Activated effector memory CD4-positive, alpha-beta T cell treated with Interleukin-2 at 50 U/mL for 16 hours (primary cell): ENCODE data around the gene ACTR3.
"Not testable (repeated sequence)": the region's sequence is repeated elsewhere in the genome, so short reads cannot be mapped to it uniquely, and the experiment has no call there.

Experiments
- DNase-seq: peaks from one replicate; pipeline ENCODE4 v3.0.0-alpha.2; 2020

Gene ACTR3

GRCh38 chr2:113906647-113907046 lies 16.8 kb downstream of the ACTR3 start:
- DNase-seq, result no peak

DNA sequence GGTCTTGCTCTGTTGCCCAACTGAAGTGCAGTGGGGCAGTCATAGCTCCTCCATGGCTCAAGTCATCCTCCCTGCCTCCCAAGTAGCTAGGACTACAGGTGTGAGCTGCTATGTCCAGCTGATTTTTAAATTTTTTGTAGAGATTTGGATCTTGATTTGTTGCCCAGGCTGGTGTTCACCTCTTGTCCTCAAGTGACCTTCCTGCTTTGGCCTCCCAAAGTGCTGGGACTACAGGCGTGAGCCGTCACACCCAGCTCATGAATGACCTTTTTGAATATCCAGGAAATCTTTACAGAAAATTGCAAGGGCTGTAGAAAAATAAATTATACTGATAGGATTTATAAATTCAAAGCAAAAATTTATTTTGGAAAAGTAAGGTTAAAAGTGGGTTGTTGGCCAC lies 17.4 kb downstream of the ACTR3 start:
- no peak for DNase-seq

DNA sequence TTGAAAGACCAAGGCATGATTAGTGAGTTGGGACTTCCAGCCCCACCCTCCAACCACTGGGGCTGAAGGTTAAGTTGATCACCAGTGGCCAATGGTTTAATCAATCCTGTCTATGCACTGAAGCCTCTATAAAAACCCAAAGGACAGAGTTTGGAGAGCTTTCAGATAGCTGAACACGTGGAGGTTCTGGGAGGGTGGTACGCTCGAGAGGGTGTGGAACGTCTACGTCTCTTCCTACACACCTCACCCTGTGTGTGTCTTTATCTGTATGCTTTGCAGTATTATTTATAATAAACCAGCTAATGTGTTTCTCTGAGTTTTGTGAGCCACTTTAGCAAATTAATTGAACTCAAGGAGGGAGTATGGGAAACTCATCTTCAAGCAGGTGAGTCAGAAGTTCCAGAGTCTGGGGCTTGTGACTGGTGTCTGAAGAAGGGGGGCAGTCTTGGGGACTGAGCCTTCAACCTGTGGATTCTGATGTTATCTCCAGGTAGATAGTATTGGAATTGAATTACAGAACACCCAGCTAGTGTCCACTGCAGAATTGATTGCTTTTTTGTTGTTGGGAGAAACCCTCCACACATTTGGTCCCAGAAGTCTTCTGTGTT lies 20.3 kb downstream of the ACTR3 start:
- no peak for DNase-seq

GRCh38 chr2:113910967-113911678 lies 21.2 kb downstream of the ACTR3 start:
- no peak for DNase-seq

DNA sequence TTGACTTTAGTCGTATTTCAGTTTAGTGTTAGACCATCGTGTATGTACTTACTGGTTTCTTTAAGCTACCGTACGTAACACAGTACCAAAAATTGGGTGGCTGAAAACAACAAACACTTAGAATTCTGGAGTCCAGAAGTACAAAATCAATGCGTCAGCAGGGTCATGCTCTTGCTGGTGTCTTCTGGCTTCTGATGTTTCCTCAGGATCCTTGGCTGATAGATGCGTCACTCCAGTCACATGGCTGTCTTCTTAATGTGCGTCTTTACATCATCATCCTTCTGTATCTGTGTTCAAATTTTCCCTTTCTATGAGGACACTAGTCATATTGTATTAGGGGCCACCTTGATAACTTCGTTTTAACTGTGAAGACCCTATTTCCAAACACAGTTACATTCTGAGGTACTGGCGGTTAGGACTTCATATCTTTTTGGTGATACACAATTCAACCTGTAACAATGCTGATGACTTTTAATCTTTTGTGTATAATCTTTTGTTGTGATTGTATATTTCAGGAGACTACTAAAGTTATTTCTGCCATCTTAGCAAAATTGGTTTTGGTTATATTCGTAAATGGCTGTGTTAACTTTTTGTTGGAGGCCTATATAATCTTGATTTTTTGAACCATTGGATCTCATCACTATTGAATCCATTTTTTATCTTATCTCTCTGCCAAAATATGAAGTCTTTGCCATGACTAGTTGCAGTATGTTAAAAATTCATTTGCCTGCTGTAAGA lies 25.4 kb downstream of the ACTR3 start:
- no peak for DNase-seq

DNA sequence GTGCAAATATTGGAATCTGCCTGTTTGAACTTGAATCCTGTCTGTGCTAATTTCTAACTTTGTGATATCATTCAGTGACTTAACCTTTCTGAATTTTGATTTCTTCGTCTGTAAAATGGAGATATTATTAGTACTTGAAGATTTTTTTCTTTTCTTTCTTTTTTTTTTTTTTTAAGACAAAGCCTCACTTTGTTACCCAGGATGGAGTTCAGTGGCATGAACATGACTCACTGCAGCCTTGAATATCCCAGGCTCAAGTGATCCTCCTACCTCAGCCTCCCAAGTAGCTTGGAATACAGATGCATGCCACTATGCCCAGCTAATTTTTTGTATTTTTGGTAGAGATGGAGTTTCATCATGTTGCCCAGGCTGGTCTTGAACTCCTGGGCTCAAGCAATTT lies 28.3 kb downstream of the ACTR3 start:
- no peak for DNase-seq

GRCh38 chr2:113920996-113921395 lies 31.1 kb downstream of the ACTR3 start:
- no peak for DNase-seq

DNA sequence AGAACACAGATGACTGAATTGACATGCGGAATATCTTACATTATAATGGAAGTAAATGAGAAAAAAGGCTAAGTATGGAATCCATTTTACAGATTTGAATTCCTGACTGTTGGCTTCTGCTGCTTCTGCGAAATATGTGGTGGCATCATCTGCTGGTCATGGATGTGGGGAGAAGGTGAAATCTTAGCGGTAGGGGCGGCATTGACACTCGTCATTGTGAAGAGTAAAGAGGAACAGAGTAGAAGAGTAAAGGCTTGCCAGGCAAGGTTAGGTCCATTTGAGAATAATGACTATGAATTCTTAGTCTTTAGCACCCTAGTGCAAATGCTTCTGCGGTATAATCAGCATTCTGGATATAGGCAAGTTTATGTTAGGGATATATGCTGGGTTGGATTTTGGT lies 32.4 kb downstream of the ACTR3 start:
- DNase-seq, result no peak

- no peak for DNase-seq
Measured at GRCh38 chr2:113922784-113923183, 32.9 kb downstream of the ACTR3 start.

DNA sequence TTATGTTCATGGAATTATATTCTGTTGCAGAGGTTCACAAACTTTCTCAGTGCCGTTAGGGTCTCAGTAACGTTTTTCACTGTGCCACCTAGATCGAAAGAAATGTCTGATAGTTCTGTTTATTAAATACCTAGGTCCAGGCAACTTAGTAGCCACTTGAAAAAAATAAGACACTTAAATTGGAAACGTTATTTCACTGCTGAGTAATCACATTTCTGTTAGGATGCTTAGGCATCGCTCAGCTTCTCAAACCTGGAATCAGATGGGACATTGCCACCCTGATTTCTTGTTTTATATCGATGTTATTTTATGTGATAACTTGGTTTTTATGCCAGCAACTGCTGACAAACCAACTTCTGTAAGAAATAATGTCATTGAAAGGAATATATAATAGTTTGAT lies 36.0 kb downstream of the ACTR3 start:
- no peak for DNase-seq

DNA sequence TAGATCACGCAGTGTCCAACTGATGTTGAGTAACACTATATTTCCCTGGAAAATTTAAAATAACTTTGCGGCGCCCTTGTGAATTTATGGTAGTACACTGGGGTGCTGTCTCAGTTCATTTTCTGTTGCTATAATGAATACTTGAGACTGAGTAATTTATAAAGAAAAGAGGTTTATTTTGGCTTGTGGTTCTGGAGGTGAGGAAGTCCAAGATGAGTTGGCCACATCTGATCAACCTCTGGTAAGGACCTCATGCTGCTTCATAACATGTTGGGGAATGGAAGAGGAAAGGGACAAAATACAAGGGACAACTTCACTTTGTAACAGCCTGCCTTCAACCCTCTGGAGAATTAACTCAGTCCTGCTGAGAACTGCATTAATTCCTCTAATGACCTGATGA lies 36.4 kb downstream of the ACTR3 start:
- no peak for DNase-seq

GRCh38 chr2:113930448-113930847 lies 40.6 kb downstream of the ACTR3 start:
- no peak for DNase-seq

DNA sequence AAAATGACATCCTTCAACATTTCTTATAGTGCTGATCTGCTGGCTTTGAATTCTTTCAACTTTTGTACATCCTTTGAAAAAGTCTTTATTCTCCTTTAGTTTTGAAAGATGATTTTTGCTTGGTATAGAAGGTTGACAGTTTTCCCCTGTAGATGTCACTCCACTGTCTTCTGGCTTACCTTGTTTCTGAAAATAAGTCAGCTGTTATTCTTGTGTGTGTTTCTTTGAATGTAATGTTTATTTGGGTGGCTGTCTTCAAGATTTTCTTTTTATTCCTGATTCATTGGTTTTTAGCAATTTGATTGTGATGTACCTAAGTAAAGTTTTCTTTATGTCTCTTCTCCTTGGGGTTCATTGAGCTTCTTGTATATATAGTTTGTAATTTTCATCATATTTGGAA lies 47.6 kb downstream of the ACTR3 start:
- no peak for DNase-seq

GRCh38 chr2:113940891-113941290 lies 51.0 kb downstream of the ACTR3 start:
- no peak for DNase-seq

GRCh38 chr2:113945784-113946183 lies 55.9 kb downstream of the ACTR3 start:
- DNase-seq, result not testable (repeated sequence)

DNA sequence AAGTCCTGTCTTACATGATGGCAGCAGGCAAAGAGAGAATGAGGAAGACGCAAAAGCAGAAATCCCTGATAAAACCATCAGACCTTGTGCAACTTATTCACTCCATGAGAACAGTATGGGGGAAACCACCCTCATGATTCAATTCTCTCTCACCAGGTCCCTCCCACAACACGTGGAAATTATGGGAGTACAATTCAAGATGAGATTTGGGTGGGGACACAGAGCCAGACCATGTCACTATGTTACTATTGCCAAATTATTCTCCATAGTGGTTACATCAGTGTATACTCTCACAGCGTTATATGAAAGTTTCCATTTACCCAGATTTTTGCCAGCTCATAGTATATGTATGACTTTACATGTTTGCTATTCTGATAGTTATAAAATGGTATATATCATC lies 61.0 kb downstream of the ACTR3 start:
- DNase-seq, result not testable (repeated sequence)

DNA sequence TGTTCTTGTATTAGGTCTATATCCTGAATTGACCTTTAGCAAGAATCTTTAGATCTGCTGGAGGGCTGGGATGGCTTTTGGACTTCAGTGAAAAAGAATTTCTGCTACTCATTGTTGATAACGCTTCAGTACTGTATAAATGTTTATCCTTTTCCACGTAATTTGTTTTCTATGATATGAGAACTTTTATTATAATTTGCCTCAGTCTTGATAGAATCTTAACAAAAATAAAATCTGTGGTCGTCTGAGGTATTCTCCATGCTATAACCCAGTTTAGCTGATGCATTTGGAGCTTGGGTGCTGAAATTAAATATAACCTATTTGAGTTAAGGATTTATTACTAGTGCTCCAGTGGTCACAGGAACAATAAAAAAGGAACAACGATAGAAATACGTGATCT lies 71.1 kb downstream of the ACTR3 start:
- DNase-seq, result no peak

- DNase-seq, result no peak
Measured at GRCh38 chr2:113962692-113963480, 73.0 kb downstream of the ACTR3 start.

DNA sequence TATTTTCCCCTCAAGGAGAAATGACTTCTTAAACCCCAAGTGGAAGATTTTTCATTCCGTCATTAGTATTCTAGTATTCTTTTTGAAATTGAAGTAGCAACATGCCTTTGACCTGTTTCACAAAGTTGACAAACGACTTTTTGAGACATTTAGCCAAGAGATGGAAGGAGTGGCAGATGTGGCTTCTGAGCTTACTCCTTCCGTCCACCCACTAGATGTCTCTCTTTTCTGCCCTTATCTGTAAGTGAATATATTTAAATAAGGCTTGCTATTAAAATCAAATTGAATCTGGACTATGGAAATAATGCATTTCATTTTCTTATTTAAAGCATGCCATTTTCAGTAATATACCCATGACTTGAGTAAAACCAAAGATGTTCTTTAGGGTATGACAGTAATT lies 74.1 kb downstream of the ACTR3 start:
- no peak for DNase-seq

DNA sequence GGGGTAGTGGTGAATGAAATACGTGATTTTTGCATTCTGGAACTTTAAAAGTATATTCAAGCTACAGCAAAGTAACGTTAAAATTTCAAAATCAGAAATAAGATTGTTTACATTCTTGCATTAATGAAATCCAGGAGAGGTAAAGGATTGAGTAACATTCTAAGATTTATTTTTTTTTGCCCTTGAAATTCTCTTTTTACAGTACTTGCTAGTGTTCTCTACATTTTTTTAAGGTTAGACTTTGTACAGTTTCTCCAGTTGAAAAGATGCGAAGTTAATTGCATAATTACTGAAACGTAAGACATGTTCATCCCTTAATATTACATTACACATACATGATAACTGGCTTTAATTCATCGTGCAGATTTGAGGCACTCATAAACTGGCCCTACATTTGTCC lies 74.5 kb downstream of the ACTR3 start:
- no peak for DNase-seq

DNA sequence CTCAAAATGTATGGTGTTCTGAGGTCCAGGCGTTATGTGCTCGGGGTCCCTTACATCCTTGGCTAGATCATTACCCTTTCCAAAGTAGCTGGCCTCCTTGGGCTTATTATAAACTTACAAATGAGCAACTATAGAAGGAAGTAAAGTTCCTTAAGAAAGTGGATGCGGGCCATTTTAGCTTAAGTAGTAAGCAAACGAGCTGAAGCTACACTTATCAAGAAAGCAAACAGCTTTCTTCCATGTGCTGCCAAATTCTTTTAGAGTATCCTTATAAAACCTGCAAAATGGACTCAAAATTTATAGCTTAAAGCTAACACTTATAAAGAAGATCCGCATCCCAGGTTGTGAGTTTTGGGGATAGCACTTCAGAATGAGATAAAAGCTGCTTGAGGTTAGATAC lies 75.3 kb downstream of the ACTR3 start:
- DNase-seq, result no peak

DNA sequence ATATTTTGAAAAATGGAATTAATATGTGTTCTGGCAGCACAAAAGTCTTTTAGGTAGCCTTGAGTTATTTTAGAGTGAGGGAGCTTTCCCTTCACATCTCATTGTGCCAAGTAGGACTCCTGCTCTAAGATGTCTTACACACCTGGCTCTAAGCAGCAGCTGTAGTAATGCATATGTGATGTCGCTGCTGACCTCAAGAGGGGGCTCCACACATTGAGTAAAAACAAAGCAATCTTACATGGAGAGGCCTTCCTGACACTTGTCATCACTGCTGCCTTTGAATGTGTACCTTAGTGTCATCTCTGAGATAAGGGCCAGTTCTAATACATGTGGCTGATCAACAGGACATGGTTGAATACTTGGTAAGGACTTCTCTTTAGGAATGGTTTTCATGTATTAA lies 75.8 kb downstream of the ACTR3 start:
- no peak for DNase-seq

DNA sequence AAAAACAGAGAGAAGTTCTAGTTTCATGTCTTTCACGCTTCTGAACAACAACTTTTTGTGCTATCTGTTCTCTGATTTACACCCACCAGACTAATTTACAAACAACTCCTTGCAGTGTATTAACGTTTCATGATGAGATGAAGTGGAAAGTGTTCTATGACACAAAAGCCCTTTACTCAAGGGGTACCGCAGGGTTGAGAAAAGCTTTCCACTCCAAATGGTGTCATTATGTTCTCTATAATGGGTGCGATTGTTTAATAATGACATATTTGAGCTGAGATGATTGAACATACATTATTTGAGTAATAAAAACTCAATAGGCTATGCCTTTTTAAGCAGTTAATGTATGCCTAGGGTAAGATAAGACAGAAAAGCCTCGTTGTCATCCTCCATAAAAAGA lies 76.3 kb downstream of the ACTR3 start:
- no peak for DNase-seq

- DNase-seq, result no peak
Measured at GRCh38 chr2:113966832-113967231, 76.9 kb downstream of the ACTR3 start.
